SU-DHL-6 (cell line): ENCODE data around the gene HMGA1.

Experiments used
- CTCF ChIP-seq: fragments of 200-600 bp; sonication (generic); IDR thresholded peaks from one replicate; pipeline ENCODE4 v1.5.1; 2017; ENCODE audit warnings: antibody characterized with exemption, mild to moderate bottlenecking, low read length, moderate library complexity; ENCODE audit not compliant: insufficient read depth, poor library complexity, severe bottlenecking
- EZH2phosphoT487 ChIP-seq: fragments of 200-600 bp; sonication (generic), shearing (Covaris generic); conservative IDR thresholded peaks from 2 replicates; pipeline ENCODE4 v1.6.1; 2018; ENCODE audit warnings: mild to moderate bottlenecking, antibody characterized with exemption, low read length, moderate library complexity, mixed read lengths

- TF ChIP-seq CTCF (no peak), EZH2phosphoT487 (no peak)
These were observed 51.9 kb downstream of the HMGA1 start for GRCh38 chr6:34288581-34288980.
